NCI-H1436 treated with DMSO at 0.1 percent for 48 hours (cell line): ENCODE measurements around the gene EDRF1.

ENCODE experiments used
- DNase-seq: peaks from one replicate; lab custom pipeline; 2025; lab: John Stamatoyannopoulos, UW

EDRF1 gene

DNA sequence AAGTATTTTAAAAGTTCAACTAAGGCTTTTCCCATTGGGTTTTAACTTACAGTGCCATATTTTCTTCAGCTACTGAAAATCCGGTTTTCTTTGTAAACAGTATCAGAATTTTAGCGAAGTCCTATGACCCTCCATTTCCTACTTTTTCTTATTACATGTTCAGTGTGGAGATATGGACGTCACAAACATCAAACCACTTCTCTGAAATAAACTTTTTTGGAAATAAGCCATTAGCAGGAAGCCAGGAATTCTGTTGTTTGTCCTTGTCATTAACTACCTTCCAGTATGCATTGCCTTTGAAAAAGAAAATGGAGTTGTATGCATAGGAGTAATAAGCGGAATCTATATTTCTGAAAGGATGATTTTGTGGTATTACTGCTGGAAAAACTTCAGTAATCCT lies 47.0 kb downstream of the EDRF1 start:
- DNase-seq = no peak

DNA sequence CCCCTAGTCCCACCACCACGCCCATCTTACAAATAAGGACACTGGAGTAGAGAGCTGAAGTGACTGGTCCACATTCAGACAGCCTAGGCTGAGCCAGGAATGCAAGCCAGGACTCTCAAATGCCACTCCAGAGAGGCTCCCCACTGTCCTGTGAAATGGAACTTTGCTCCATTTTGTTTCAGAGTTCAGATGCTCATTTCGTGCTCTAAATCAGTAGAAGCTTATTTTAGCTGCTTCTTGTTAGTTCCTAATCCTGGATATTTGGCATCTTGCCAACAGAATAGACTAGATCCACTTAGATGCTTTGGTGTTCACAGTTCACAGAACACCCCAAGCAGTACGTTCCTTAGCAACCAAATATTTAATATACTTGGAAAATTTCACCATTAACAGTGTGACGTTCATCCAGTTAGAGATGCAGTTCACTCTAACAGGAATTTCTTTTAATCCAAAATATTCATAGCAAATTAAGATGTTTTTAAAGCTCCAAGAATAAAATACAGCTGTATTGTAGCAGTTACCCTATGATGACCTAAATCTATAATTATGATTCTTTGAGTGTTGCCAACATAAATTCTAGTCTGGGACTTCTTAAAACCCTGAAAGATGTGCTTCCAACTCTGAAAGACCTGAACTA lies 48.8 kb downstream of the EDRF1 start:
- no peak for DNase-seq

GRCh38 chr10:125769175-125769574 lies 49.7 kb downstream of the EDRF1 start:
- no peak for DNase-seq

GRCh38 chr10:125770844-125771243 lies 51.3 kb downstream of the EDRF1 start:
- DNase-seq = no peak

GRCh38 chr10:125772112-125772863 lies 52.8 kb downstream of the EDRF1 start:
- no peak for DNase-seq

GRCh38 chr10:125772864-125773180 lies 53.3 kb downstream of the EDRF1 start:
- DNase-seq = no peak

GRCh38 chr10:125773687-125774543 lies 54.4 kb downstream of the EDRF1 start:
- DNase-seq = no peak

DNA sequence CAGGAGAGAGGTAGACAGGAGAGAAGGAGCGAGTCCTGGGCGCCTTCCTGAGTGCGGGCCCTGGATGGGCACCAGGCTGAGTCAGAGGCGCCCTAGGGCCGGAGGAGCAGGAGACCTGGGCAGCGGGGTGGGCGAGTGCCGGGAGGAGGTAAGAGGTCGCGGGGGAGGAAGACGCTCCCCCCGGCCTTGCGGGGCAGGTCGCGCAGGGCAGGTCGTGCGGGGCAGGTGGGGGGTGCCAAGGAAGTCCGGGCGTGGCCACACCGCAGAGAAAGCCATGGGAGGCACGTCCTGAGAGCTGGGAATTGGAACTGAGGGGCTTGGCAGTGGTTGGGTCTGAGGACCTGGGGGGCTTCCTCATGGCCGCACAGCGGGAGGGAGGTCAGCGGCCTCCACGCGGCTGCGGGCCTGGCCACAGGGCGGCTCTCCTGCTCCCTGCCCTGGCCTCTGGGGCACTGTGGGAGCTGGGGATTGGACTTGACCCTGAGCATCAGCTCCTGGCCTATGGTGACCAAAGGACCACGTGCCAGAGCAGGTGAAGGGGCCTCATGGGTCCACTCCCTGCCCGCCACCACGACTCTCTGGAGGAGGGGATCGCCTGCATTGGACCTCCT lies 55.2 kb downstream of the EDRF1 start:
- DNase-seq = no peak

DNA sequence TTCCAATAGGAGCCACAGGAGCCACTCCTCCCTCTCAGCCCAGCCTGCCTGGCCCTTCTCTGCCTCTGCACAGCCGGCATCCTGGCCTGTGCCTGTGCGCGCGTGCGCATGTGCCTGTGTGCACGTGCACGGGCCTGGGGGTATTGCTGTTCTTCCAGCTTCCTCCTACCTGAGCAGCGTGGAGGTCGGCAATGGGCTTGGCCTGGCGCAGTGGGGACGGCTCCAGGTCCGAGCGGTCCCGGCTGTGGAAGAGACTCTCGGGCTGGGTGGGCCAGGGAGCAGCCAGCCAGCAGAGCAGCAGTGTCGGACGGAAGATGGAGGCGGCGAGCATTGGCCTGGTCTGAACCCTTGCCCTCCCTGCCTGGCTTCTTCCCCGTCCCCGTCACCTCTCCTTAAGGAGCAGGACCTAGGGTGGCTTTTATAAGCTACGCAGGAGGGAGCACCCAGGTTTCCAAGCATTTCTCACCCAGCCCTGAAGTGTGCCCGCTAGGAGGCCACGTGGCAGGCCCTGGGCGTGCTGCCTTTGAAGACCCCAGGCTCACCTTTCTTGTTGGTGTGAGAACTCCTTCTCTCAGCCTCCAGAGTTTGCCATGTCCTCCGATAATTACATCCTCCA lies 56.1 kb downstream of the EDRF1 start, which contains the start of gene MMP21:
Gene MMP21 (minus strand): TSS at position 331 of the 616 bp plus-strand sequence. CDS start 0 bp downstream, at position 331.
- DNase-seq = no peak

- no peak for DNase-seq
Measured at GRCh38 chr10:125777806-125778205, 58.3 kb downstream of the EDRF1 start.

DNA sequence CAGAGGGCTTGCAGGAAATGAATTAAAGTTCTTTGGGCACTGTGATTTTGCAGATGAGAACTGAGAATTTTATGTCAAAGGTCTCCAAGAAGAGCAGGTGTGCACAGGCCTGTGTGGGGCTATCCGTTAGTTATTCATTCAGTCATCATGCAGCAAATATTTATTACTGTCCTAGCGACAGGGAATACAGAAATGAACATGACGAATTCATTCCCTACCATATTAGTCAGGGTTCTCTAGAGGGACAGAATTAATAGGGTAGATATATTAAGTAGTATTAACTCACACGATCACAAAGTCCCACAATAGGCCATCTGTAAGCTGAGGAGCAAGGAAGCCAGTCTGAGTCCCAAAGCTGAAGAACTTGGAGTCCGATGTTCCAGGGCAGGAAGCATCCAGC lies 59.0 kb downstream of the EDRF1 start:
- DNase-seq = no peak

DNA sequence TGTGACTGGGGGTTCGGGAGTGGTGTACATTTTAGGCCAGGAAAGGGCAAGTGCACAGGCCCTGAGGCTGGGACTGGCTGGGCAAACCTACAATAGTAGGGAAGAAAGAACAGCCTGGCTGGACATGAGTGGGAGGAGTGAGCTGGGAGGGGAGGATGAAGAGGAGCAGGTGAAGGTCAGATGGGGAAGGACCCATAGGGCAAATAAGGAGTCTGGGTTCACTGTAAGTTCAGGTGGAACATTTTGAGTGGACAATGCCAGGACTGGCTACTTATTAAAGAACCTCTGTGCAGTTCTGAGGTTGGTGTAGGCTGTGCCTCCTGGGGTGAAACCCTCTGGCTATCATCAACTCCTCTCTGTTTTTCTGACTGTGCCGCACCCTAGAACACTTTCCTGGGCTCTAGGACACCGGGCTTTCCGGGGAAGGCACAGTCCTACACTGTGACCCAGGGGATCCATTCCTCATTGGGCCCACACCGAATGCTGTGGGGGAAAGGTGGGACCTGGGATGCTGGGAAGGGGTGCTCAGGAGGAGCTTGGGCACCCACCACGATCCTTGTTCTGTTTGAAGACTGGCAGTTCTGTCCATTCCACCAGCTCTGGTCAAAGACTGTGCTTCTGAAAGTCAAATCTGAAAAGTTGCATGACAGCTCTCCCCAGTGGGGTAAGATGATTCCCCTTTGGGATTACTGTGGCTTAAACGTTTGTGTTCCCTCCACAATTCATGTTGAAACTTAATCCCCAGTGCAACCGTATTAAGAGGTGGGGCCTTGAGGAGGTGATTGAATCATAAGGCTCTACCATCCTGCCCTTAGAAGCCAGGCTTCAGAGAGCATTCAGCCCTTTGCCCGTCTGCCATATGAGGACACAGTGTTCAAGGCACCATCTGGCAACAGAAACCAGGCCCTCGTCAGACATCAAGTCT lies 60.2 kb downstream of the EDRF1 start:
- DNase-seq = no peak

DNA sequence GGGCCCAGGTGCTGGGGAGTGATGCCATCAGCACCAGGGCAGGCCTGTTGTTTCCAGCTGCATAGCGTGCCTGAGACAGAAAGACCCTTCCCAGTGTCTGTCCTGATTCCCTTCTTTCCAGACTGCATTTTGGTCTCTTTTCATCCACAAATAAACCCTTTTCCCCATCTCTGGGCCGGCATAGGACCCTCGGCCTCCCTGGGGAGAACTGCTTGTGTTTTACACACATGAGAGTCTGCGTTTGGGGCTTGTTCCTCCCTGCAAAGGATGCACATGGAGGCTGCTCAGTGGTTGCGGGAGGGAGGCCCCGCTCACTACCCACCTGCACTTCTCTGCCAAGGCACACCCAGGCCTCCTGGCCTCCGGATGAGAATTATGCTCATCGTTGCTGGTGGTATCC lies 61.9 kb downstream of the EDRF1 start:
- DNase-seq = no peak

DNA sequence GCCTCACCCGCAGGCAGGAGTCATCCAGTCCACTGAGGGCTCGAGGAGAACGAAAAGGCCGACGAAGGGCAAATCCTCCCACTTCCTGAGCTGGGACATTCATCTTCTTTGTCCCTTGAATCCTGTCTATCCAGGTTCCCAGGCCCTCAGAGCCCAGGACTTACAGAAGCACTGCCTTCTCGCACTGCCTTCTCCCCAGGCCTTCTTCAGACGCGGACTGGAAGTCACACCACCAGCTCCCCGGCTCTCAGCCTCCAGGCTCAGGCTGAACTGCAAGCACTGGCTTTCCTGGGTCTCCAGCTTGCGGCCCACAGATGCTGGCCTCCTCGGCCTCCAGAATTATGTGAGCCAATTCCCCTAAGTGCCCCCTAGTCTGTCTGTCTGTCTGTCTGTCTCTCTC lies 62.5 kb downstream of the EDRF1 start:
- no peak for DNase-seq

GRCh38 chr10:125782616-125783015 lies 63.1 kb downstream of the EDRF1 start:
- DNase-seq = no peak

- no peak for DNase-seq
Measured at GRCh38 chr10:125783408-125783807, 63.9 kb downstream of the EDRF1 start.

- no peak for DNase-seq
Measured at GRCh38 chr10:125783957-125784356, 64.4 kb downstream of the EDRF1 start.

DNA sequence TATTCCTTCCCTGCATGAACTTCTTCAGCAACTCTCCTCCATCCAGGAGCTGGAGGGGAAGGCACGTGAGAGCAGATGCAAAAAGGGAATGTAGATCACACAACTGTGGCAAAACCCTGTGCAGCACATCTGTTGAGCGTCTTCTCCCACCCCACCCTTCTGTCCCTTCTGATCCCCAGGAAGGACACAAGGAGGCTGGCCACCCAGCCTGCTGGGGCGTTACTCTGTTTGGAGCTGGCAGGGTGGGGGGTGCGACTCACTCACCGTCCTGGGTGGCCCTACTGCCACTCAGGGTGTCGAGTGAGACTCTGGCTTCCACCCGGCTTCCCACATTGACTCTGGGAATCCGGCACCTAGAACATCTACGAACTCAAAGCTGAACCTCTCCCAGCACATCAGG lies 66.3 kb downstream of the EDRF1 start:
- DNase-seq = no peak

DNA sequence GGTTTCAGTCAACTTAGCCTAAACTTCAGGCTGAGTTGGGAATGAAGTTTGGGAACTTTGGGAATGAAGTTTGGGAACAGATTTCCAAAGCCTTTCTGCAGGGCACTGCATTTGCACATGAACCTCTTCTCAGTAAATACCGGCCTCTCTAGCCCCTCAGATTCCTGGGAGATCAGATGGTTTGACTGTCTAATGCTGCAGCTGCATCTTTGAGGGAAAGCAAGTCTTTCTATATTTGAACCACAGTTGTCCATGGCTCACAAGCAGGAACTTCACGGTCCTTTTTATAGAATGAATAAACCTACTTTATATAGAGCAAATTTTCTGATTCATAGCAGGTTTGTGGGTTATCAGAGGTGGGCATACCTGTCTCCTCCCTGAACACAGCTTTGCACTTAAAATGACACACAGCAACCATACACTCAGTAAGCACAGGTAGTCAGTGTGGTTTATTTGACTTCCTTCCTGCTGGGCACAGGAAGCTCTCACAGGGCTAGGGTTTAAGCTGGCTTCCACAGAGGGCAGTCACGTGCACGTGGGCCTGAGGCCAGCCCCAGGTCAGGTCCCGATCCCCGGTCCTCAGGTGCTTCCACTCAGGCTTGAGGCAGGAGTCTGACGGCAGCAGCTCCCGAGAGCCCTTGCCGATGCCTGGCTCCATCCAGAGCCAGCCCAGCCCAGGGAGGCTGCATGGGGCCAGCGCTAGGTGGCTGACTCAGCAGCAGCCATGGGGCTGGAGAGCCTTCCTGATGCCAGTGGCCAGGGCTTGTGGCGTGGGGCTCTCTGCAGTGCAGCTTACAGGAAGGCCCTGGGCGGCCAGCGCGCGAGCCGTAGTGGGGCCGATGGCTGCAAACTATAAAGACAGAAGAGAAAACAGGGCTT lies 68.9 kb downstream of the EDRF1 start:
- no peak for DNase-seq
